Liver (tissue), 9 donors: ENCODE results near the gene AKR1B1. TPM values are rescaled to one million over a fixed set of nuclear protein-coding genes. Genes with fewer than 3 reads are reported as not detected.

Source experiments
- DNase-seq: peaks from one replicate; pipeline ENCODE4 v3.0.0-alpha.2; 2017; ENCODE audit warnings: low spot score
- H3K27ac ChIP-seq, 2 donors: one replicate each; pipeline ENCODE4 v1.7.0; 2013; ENCODE audit warnings: inconsistent platforms in 2 of 2, low read length in 2 of 2, control low read depth in 1 of 2, low read depth in 1 of 2, mild to moderate bottlenecking in 1 of 2
- H3K27me3 ChIP-seq, 4 donors: one replicate each; pipeline versions ENCODE4 v1.6.1 to v1.7.0; 2013; ENCODE audit warnings: low read length in 3 of 4, inconsistent platforms in 1 of 4, mild to moderate bottlenecking in 1 of 4, moderate library complexity in 1 of 4; ENCODE audit not compliant: control insufficient read depth in 4 of 4, insufficient read depth in 4 of 4
- H3K36me3 ChIP-seq, 4 donors: one replicate each; pipeline versions ENCODE4 v1.6.1 to v1.7.0; 2013; ENCODE audit warnings: low read length in 3 of 4, mild to moderate bottlenecking in 3 of 4, low read depth in 1 of 4, moderate library complexity in 1 of 4; ENCODE audit not compliant: control insufficient read depth in 4 of 4, insufficient read depth in 3 of 4
- H3K4me1 ChIP-seq, 4 donors: one replicate each; pipeline versions ENCODE4 v1.6.1 to v1.7.0; 2013; ENCODE audit warnings: low read length in 3 of 4, mild to moderate bottlenecking in 3 of 4, moderate library complexity in 1 of 4; ENCODE audit not compliant: control insufficient read depth in 4 of 4, insufficient read depth in 4 of 4
- H3K4me3 ChIP-seq, 3 donors: one replicate each; pipeline versions ENCODE4 v1.6.1 to v1.7.0; 2013; ENCODE audit warnings: low read length in 3 of 3, control low read depth in 1 of 3, low read depth in 1 of 3, mild to moderate bottlenecking in 1 of 3
- H3K9ac ChIP-seq, 2 donors: one replicate each; pipeline ENCODE4 v1.7.0; 2013; ENCODE audit warnings: low read length in 2 of 2, mild to moderate bottlenecking in 2 of 2, moderate library complexity in 2 of 2, control low read depth in 1 of 2, low read depth in 1 of 2
- H3K9me3 ChIP-seq, 4 donors: one replicate each; pipeline versions ENCODE4 v1.6.1 to v1.7.0; 2013; ENCODE audit warnings: low read length in 3 of 4; ENCODE audit not compliant: control insufficient read depth in 4 of 4
- EGR1 ChIP-seq, 2 donors: IDR thresholded peaks; 2 replicates each; pipeline ENCODE4 v1.6.1; 2016 to 2018; ENCODE audit warnings: antibody characterized with exemption in 2 of 2, low read depth in 2 of 2
- FOXA1 ChIP-seq: IDR thresholded peaks from 2 replicates; pipeline ENCODE4 v1.6.1; 2016; ENCODE audit warnings: antibody characterized with exemption
- FOXA2 ChIP-seq: IDR thresholded peaks from 2 replicates; pipeline ENCODE4 v1.6.1; 2016; ENCODE audit warnings: antibody characterized with exemption
- GABPA ChIP-seq, 2 donors: IDR thresholded peaks in 1 of 2; conservative IDR thresholded peaks in 1 of 2; 2 replicates each; pipeline ENCODE4 v1.6.1; 2016; ENCODE audit warnings: antibody characterized with exemption in 2 of 2, mild to moderate bottlenecking in 1 of 2, moderate library complexity in 1 of 2
- HNF4A ChIP-seq, 2 donors: conservative IDR thresholded peaks; 2 replicates each; pipeline ENCODE4 v1.6.1; 2016; ENCODE audit warnings: antibody characterized with exemption in 2 of 2, mild to moderate bottlenecking in 2 of 2
- HNF4G ChIP-seq: IDR thresholded peaks from 2 replicates; pipeline ENCODE4 v1.6.1; 2016; ENCODE audit warnings: antibody characterized with exemption
- JUND ChIP-seq, 2 donors: IDR thresholded peaks; 2 replicates each; pipeline ENCODE4 v1.6.1; 2016; ENCODE audit warnings: antibody characterized with exemption in 2 of 2
- NR2F2 ChIP-seq: IDR thresholded peaks from 2 replicates; pipeline ENCODE4 v1.6.1; 2016; ENCODE audit warnings: antibody characterized with exemption
- RAD21 ChIP-seq, 2 donors: IDR thresholded peaks; 2 replicates each; pipeline ENCODE4 v1.6.1; 2016; ENCODE audit warnings: antibody characterized with exemption in 2 of 2, mild to moderate bottlenecking in 2 of 2
- RXRA ChIP-seq, 2 donors: IDR thresholded peaks; 2 replicates each; pipeline ENCODE4 v1.6.1; 2017 to 2018; ENCODE audit warnings: antibody characterized with exemption in 2 of 2, mild to moderate bottlenecking in 1 of 2
- SP1 ChIP-seq: IDR thresholded peaks from 2 replicates; pipeline ENCODE4 v1.6.1; 2018; ENCODE audit warnings: antibody characterized with exemption, mild to moderate bottlenecking
- TAF1 ChIP-seq: conservative IDR thresholded peaks from 2 replicates; pipeline ENCODE4 v1.6.1; 2016; ENCODE audit warnings: antibody characterized with exemption, mild to moderate bottlenecking
- YY1 ChIP-seq: IDR thresholded peaks from 2 replicates; pipeline ENCODE4 v1.6.1; 2016; ENCODE audit warnings: antibody characterized with exemption, mild to moderate bottlenecking
- WGBS: extraction: QIAGEN DNeasy Blood & Tissue Kit; methylation state at CpG from one replicate; pipeline ENCODE4 v1.1.7; 2013; 5-methylcytosine and 5-hydroxymethylcytosine counted together
- polyA plus RNA-seq, 2 donors: library from polyadenylated mRNA; stranded (reverse) in 1 of 2; unstranded in 1 of 2; fragments of 200-250 nt in 1 of 2; fragments of >200 nt in 1 of 2; fragmentation: Nextera tagmentation in 1 of 2; extraction: Ambion mirVana in 1 of 2; gene quantifications; one replicate each; pipeline versions ENCODE4 v1.2.1 to v1.2.3, GENCODE V29; 2013 to 2015
- total RNA-seq, 2 donors: library from RNA; depleted of rRNA; stranded (reverse); fragments of >200 nt; gene quantifications; one replicate each; pipeline ENCODE4 v1.2.3, GENCODE V29; 2014
- TF ChIP-seq, protein P1 (sequence below): IDR thresholded peaks from 2 replicates; pipeline ENCODE4 v1.6.1; 2016; ENCODE audit warnings: antibody characterized with exemption
- TF ChIP-seq, protein P2 (sequence below): IDR thresholded peaks from 2 replicates; pipeline ENCODE4 v1.6.1; 2016; ENCODE audit warnings: antibody characterized with exemption
- TF ChIP-seq, protein P3 (sequence below): fragments of 150-350 bp; IDR thresholded peaks from 2 replicates; pipeline ENCODE4 v1.5.1; 2017; ENCODE audit warnings: improper control_type of control experiment, low read depth, low read length; ENCODE audit not compliant: missing input control
- TF ChIP-seq, protein P4 (sequence below): IDR thresholded peaks from 2 replicates; pipeline ENCODE4 v1.6.1; 2016; ENCODE audit warnings: antibody characterized with exemption, mild to moderate bottlenecking
- donor health status: healthy.
- donor health status: healthy.
- donor health status: healthy.
- donor health status: healthy.
- donor health status: healthy.

AKR1B1 gene
- total and polyA plus RNA-seq, 4 donors, result 10.8 to 12.6 (median 11.6) TPM

DNA sequence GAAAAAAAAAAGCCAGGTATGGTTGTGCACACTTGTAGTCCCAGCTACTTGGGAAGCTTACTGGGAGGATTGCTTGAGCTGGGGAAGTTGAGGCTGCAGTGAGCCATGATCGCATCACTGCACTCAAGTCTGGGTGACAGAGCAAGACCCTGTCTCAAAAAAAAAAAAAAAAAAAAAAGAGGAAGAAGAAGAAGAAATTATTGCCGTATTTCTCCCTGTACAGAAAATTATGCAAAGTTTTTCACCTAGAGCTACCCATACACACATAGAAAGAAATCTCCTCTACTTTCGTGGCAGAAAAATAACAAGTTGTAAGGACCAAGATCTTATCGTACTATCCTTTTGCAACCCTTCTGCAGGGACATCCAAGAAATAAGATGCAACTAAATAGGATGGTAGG is 25.5 kb downstream of the AKR1B1 start:
- WGBS, result 84% methylated on average over 4 of the region's 4 CpGs
- Histone ChIP-seq H3K4me3 (no peak overlapping the region), H3K4me1 (peaks cover 0 to 13% (median 9%) of the 10 kb centered on the region in 4 donors), H3K27me3 (no peaks in the 10 kb centered on the region), H3K27ac (no peak overlapping the region), H3K9ac (no peak overlapping the region), H3K36me3 (no peaks in the 10 kb centered on the region), H3K9me3 (no peaks in the 10 kb centered on the region)
- no peak for DNase-seq
- TF ChIP-seq, protein P1, sequence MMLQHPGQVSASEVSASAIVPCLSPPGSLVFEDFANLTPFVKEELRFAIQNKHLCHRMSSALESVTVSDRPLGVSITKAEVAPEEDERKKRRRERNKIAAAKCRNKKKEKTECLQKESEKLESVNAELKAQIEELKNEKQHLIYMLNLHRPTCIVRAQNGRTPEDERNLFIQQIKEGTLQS, result no peak
- TF ChIP-seq, protein P2, sequence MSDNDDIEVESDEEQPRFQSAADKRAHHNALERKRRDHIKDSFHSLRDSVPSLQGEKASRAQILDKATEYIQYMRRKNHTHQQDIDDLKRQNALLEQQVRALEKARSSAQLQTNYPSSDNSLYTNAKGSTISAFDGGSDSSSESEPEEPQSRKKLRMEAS, result no peak
- TF ChIP-seq GABPA (IDR thresholded peaks at IDR 0.05 in 1 of 2, conservative IDR thresholded peaks at IDR 0.05 in 1 of 2), result no peak
- TF ChIP-seq FOXA2, result no peak
- TF ChIP-seq JUND (IDR thresholded peaks at IDR 0.05), result no peak
- no peak for TF ChIP-seq YY1
- TF ChIP-seq RAD21 (IDR thresholded peaks at IDR 0.05), result no peak
- no peak for TF ChIP-seq NR2F2
- no peak for TF ChIP-seq EGR1 (IDR thresholded peaks at IDR 0.05; ENCODE audit: low read depth in 2 of 2)
- TF ChIP-seq HNF4G, result no peak
- TF ChIP-seq FOXA1, result no peak
- no peak for TF ChIP-seq TAF1
- TF ChIP-seq, protein P3, sequence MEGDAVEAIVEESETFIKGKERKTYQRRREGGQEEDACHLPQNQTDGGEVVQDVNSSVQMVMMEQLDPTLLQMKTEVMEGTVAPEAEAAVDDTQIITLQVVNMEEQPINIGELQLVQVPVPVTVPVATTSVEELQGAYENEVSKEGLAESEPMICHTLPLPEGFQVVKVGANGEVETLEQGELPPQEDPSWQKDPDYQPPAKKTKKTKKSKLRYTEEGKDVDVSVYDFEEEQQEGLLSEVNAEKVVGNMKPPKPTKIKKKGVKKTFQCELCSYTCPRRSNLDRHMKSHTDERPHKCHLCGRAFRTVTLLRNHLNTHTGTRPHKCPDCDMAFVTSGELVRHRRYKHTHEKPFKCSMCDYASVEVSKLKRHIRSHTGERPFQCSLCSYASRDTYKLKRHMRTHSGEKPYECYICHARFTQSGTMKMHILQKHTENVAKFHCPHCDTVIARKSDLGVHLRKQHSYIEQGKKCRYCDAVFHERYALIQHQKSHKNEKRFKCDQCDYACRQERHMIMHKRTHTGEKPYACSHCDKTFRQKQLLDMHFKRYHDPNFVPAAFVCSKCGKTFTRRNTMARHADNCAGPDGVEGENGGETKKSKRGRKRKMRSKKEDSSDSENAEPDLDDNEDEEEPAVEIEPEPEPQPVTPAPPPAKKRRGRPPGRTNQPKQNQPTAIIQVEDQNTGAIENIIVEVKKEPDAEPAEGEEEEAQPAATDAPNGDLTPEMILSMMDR, result no peak
- TF ChIP-seq, protein P4, sequence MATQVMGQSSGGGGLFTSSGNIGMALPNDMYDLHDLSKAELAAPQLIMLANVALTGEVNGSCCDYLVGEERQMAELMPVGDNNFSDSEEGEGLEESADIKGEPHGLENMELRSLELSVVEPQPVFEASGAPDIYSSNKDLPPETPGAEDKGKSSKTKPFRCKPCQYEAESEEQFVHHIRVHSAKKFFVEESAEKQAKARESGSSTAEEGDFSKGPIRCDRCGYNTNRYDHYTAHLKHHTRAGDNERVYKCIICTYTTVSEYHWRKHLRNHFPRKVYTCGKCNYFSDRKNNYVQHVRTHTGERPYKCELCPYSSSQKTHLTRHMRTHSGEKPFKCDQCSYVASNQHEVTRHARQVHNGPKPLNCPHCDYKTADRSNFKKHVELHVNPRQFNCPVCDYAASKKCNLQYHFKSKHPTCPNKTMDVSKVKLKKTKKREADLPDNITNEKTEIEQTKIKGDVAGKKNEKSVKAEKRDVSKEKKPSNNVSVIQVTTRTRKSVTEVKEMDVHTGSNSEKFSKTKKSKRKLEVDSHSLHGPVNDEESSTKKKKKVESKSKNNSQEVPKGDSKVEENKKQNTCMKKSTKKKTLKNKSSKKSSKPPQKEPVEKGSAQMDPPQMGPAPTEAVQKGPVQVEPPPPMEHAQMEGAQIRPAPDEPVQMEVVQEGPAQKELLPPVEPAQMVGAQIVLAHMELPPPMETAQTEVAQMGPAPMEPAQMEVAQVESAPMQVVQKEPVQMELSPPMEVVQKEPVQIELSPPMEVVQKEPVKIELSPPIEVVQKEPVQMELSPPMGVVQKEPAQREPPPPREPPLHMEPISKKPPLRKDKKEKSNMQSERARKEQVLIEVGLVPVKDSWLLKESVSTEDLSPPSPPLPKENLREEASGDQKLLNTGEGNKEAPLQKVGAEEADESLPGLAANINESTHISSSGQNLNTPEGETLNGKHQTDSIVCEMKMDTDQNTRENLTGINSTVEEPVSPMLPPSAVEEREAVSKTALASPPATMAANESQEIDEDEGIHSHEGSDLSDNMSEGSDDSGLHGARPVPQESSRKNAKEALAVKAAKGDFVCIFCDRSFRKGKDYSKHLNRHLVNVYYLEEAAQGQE, result no peak
- no peak for TF ChIP-seq SP1
- TF ChIP-seq HNF4A (conservative IDR thresholded peaks at IDR 0.05), result no peak

DNA sequence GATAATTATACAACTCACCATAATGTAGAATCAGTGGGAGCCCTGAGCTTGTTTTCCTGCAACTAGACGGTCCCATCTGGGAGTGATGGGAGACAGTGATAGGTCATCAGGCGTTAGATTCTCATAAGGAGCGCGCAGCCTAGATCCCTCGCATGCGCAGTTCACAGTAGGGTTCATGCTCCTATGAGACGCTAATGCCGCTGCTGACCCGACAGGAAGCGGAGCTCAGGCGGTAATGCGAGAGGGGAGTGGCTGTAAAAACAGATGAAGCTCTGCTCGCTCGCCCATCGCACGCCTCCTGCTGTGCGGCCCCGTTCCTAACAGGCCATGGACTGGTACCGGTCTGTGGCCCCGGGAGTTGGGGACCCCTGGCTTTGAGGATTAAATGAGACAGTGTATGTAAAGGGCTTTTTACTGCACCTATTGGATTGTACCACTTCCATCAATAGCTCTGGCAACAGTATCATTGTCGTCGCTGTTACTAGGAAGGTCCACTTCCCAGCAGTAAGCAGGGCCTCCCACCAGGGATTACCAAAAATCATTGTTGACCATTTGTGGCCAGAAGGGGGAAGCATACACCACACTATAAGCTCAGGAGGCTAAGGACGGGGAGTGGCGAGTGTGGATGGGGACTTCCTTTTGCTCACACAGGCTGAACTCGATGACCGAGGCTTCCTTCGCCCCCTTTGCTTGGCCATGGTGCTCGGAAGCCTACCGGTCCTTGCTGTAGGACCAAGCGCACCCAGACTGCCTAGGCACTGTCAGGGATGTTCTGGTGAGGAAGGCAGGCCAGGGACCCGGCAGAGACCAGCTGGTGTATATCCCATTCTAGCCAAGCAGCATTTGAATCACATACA is 26.4 kb downstream of the AKR1B1 start:
- Histone ChIP-seq H3K36me3 (no peaks in the 10 kb centered on the region), H3K4me1 (peaks cover 0 to 13% (median 9%) of the 10 kb centered on the region in 4 donors), H3K27ac (peak overlapping the region; percentile 45 to 71)
- TF ChIP-seq HNF4G, result no peak
- TF ChIP-seq, protein P4, result peak; percentile 41
- peak; percentile 96 for TF ChIP-seq RAD21 (IDR thresholded peaks at IDR 0.05)
- TF ChIP-seq HNF4A (conservative IDR thresholded peaks at IDR 0.05), result peak in 1 of 2 donors; percentile 4
- TF ChIP-seq RXRA (IDR thresholded peaks at IDR 0.05), result peak; percentile 48 to 58
- TF ChIP-seq, protein P3, result peak; percentile 80
- peak; percentile 68 for TF ChIP-seq YY1
- TF ChIP-seq EGR1 (IDR thresholded peaks at IDR 0.05; ENCODE audit: low read depth in 2 of 2), result no peak

More for the DNA sequence above, 26.4 kb downstream of the AKR1B1 start:
- Histone ChIP-seq H3K27me3 (no peaks in the 10 kb centered on the region), H3K4me3 (peak overlapping the region in 2 of 3 donors; percentile 15 to 24), H3K9ac (peak overlapping the region in 1 of 2 donors; percentile 73), H3K9me3 (no peaks in the 10 kb centered on the region)
- DNase-seq, result peak; percentile 65
- 5% methylated on average over 31 of the region's 31 CpGs for WGBS
